Prostate gland (tissue), 2 donors: ENCODE results near the gene ANKRD42. TPM values are rescaled to one million over a fixed set of nuclear protein-coding genes. Genes with fewer than 3 reads are reported as not detected.

Experiments
- DNase-seq: peaks from one replicate; pipeline ENCODE4 v3.0.0-alpha.2; 2019; ENCODE audit warnings: low spot score
- H3K27ac ChIP-seq, 2 donors: fragments of 200-600 bp; sonication (generic); 2 replicates each; pipeline ENCODE4 v1.5.1; 2017 to 2019
- H3K27me3 ChIP-seq: fragments of 200-600 bp; sonication (generic); replicated peaks from 2 replicates; pipeline ENCODE4 v1.5.1; 2019; ENCODE audit not compliant: insufficient read depth
- H3K36me3 ChIP-seq, 2 donors: fragments of 200-600 bp; sonication (generic); 1 replicate in 1 of 2; 2 replicates in 1 of 2; pipeline versions ENCODE4 v1.5.1 to v1.8.1; 2017 to 2019
- H3K4me1 ChIP-seq: fragments of 200-600 bp; sonication (generic); replicated peaks from 2 replicates; pipeline ENCODE4 v1.5.1; 2019
- H3K4me3 ChIP-seq, 2 donors: fragments of 200-600 bp; sonication (generic); 2 replicates each; pipeline ENCODE4 v1.5.1; 2017 to 2019
- H3K9me3 ChIP-seq: fragments of 200-600 bp; sonication (generic); 2 replicates; pipeline ENCODE4 v1.5.1; 2017
- CTCF ChIP-seq, 4 experiments: fragments of 200-600 bp in 2 of 4; fragments of 450-650 bp in 2 of 4; sonication (generic) in 2 of 4; IDR thresholded peaks; 1 replicate in 3 of 4; 2 replicates in 1 of 4; pipeline ENCODE4 v1.5.1; 2016 to 2019; ENCODE audit warnings: antibody characterized with exemption in 4 of 4, mild to moderate bottlenecking in 2 of 4, moderate library complexity in 2 of 4
- POLR2A ChIP-seq: fragments of 450-650 bp; IDR thresholded peaks from one replicate; pipeline ENCODE4 v1.6.1; 2016; ENCODE audit warnings: antibody characterized with exemption, mild to moderate bottlenecking
- POLR2AphosphoS5 ChIP-seq: sonication (generic); formaldehyde crosslinking; IDR thresholded peaks from one replicate; pipeline ENCODE4 v1.6.1; 2017; ENCODE audit warnings: antibody characterized with exemption
- WGBS: methylation state at CpG from one replicate; pipeline ENCODE4 v1.1.5; 2018; 5-methylcytosine and 5-hydroxymethylcytosine counted together
- intact Hi-C: fragments of 100-400 bp; cut with DNase I; formaldehyde crosslinking; loops from one replicate; pipeline ENCODE4 v1.14.2; 2022
- total RNA-seq, 2 donors: library from RNA; depleted of rRNA; stranded (reverse); fragments of >200 nt; gene quantifications; one replicate each; pipeline ENCODE4 v1.1.0, GENCODE V29; 2016

ANKRD42 gene
- total RNA-seq, 2 donors from 2014 or later, result 11.6 to 24.5 TPM

DNA sequence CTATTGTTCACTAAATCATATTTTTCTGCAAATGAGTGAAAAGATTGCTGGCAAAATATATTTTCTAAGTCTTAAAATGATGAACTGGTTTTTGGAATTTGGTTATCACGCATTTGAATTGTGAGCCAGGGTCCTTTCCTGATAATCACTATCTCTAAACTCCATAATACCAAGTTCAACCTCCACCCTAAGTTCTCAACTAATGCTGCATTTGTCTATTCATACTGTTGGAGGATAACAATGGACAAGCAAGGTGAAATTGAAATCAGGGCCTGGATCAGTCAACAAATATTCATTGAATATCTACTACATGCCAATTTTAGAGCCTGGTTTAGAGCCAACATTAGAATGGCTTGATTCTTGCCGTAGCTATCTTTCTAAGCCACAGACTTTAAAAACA, 41.2 kb upstream of the ANKRD42 start:
- intact Hi-C loops, result no loop called here
- H3K9me3 ChIP-seq, result no peaks in the 10 kb centered on the region

GRCh38 chr11:83153764-83154163, 39.7 kb upstream of the ANKRD42 start:
- Histone ChIP-seq H3K9me3 (no peaks in the 10 kb centered on the region), H3K4me3 (no peak overlapping the region), H3K36me3 (no peaks in the 10 kb centered on the region), H3K4me1 (no peaks in the 10 kb centered on the region), H3K27me3 (no peaks in the 10 kb centered on the region), H3K27ac (no peak overlapping the region)
- no peak for TF ChIP-seq POLR2A
- TF ChIP-seq CTCF (IDR thresholded peaks at IDR 0.05), result no peak
- no peak for TF ChIP-seq POLR2AphosphoS5
- no peak for DNase-seq
- 93% methylated on average over 6 of the region's 6 CpGs for WGBS
- intact Hi-C loops, result no loop called here

More for the DNA sequence above, 41.2 kb upstream of the ANKRD42 start:
- no peak overlapping the region for H3K27ac ChIP-seq
- WGBS, result 92% methylated on average over 2 of the region's 2 CpGs
- no peaks in the 10 kb centered on the region for H3K27me3 ChIP-seq
- DNase-seq, result no peak
- TF ChIP-seq CTCF (IDR thresholded peaks at IDR 0.05) (no peak), POLR2A (no peak)
- H3K36me3 ChIP-seq, result no peaks in the 10 kb centered on the region
- H3K4me1 ChIP-seq, result no peaks in the 10 kb centered on the region
- no peak overlapping the region for H3K4me3 ChIP-seq

- peak overlapping the region; percentile 46 to 98 for H3K4me3 ChIP-seq
- intact Hi-C loops, result loop anchor here (2.0 to 5.0 kb wide), 3 partner anchors 36 to 86 kb away; partner anchors contain the start of genes ANKRD42 and RAB30
- H3K9me3 ChIP-seq, result no peaks in the 10 kb centered on the region
- WGBS, result 1% methylated on average over 34 of the region's 35 CpGs
- H3K36me3 ChIP-seq, result no peaks in the 10 kb centered on the region
- no peaks in the 10 kb centered on the region for H3K4me1 ChIP-seq
- peak; percentile 99 for DNase-seq
- peak overlapping the region; percentile 100 for H3K27ac ChIP-seq
- peak; percentile 69 for TF ChIP-seq POLR2A
- peak in 1 of 4 experiments; percentile 19 for TF ChIP-seq CTCF (IDR thresholded peaks at IDR 0.05)
- TF ChIP-seq POLR2AphosphoS5, result no peak
- no peaks in the 10 kb centered on the region for H3K27me3 ChIP-seq
Measured at GRCh38 chr11:83156144-83156995, 37.1 kb upstream of the ANKRD42 start.

GRCh38 chr11:83156996-83157593, 36.4 kb upstream of the ANKRD42 start, which contains the start of gene PCF11:
PCF11 (plus strand) TSS chr11:83157131; CDS start chr11:83157440, 309 bp downstream.
- Histone ChIP-seq H3K36me3 (no peaks in the 10 kb centered on the region), H3K4me3 (peak within 1 kb of the TSS; percentile 83 to 98), H3K4me1 (no peaks in the 10 kb centered on the region), H3K27ac (peak within 1 kb of the TSS; percentile 100), H3K27me3 (no peaks in the 10 kb centered on the region), H3K9me3 (no peaks in the 10 kb centered on the region)
- intact Hi-C loops, result loop anchor here (2.0 to 5.0 kb wide), 3 partner anchors 35 to 86 kb away; partner anchors contain the start of genes ANKRD42 and RAB30
- WGBS, result under 1% methylated on average over 49 of the region's 55 CpGs
- no peak for DNase-seq
- peak in 1 of 4 experiments; percentile 9 for TF ChIP-seq CTCF (IDR thresholded peaks at IDR 0.05)
- peak; percentile 99 for TF ChIP-seq POLR2AphosphoS5
- peak; percentile 100 for TF ChIP-seq POLR2A
